ENCODE results near the gene TAS2R40.

The TAS2R40 gene

GRCh38 chr7:143256932-143257331 lies 35.1 kb downstream of the TAS2R40 start:
- Histone ChIP-seq H2AFZ (ENCODE audit: low read length) (no peak overlapping the region), H2AK5ac (ENCODE audit: low read depth, low read length) (no peak overlapping the region), H3K4me1 (ENCODE audit: control insufficient read depth in 2 of 2, insufficient read depth in 1 of 2, low read depth in 1 of 2, low read length in 2 of 2) (no peaks in the 10 kb centered on the region), H3K18ac (ENCODE audit: low read length) (no peak overlapping the region), H3K4ac (ENCODE audit: low read length) (no peak overlapping the region), H3K23ac (ENCODE audit: low read depth, low read length, poor library complexity) (no peak overlapping the region), H3K4me2 (ENCODE audit: insufficient read depth, low read length, poor library complexity, severe bottlenecking) (no peak overlapping the region), H3K14ac (ENCODE audit: low read length) (no peak overlapping the region), H2BK15ac (ENCODE audit: low read length) (no peak overlapping the region), H3K9me3 (replicated peaks in 1 of 2; ENCODE audit: control insufficient read depth in 2 of 2, insufficient read depth in 1 of 2, low read depth in 1 of 2, low read length in 2 of 2) (peaks cover 0 to 3% of the 10 kb centered on the region in 2 donors), H3K27ac (replicated peaks; ENCODE audit: low read length) (no peak overlapping the region), H4K8ac (ENCODE audit: low read depth, low read length) (no peak overlapping the region), H2BK12ac (ENCODE audit: low read length) (no peak overlapping the region), H3K79me1 (ENCODE audit: low read depth, low read length) (no peaks in the 10 kb centered on the region), H3K36me3 (replicated peaks in 1 of 2; ENCODE audit: control insufficient read depth in 2 of 2, insufficient read depth in 2 of 2, low read length in 2 of 2) (no peaks in the 10 kb centered on the region), H4K91ac (ENCODE audit: low read depth, low read length, poor library complexity) (no peak overlapping the region), H3K27me3 (ENCODE audit: control insufficient read depth in 3 of 3, insufficient read depth in 3 of 3, low read depth in 1 of 3, low read length in 3 of 3) (no peaks in the 10 kb centered on the region), H2BK120ac (ENCODE audit: low read depth, low read length) (no peak overlapping the region), H3K9ac (ENCODE audit: low read depth, low read length, poor library complexity) (no peak overlapping the region), H3K4me3 (ENCODE audit: low read length in 2 of 2) (no peak overlapping the region), H2BK5ac (ENCODE audit: low read length) (no peak overlapping the region)
- no peak for DNase-seq (ENCODE audit: low spot score)
- no CpG with 5 or more reads among the region's 4 CpGs for WGBS, 2 donors (ENCODE audit: extremely low coverage in 2 of 2, insufficient read length in 2 of 2, insufficient replicate concordance in 1 of 2)

GRCh38 chr7:143257501-143257900 lies 35.7 kb downstream of the TAS2R40 start:
- no peak overlapping the region for H3K9ac ChIP-seq (ENCODE audit: low read depth, low read length, poor library complexity)
- no peak overlapping the region for H4K8ac ChIP-seq (ENCODE audit: low read depth, low read length)
- no peak overlapping the region for H3K4ac ChIP-seq (ENCODE audit: low read length)
- no peaks in the 10 kb centered on the region for H3K27me3 ChIP-seq (ENCODE audit: control insufficient read depth in 3 of 3, insufficient read depth in 3 of 3, low read depth in 1 of 3, low read length in 3 of 3)
- no peaks in the 10 kb centered on the region for H3K79me1 ChIP-seq (ENCODE audit: low read depth, low read length)
- peaks cover 0 to 3% of the 10 kb centered on the region in 2 donors for H3K9me3 ChIP-seq (replicated peaks in 1 of 2; ENCODE audit: control insufficient read depth in 2 of 2, insufficient read depth in 1 of 2, low read depth in 1 of 2, low read length in 2 of 2)
- H3K36me3 ChIP-seq (replicated peaks in 1 of 2; ENCODE audit: control insufficient read depth in 2 of 2, insufficient read depth in 2 of 2, low read length in 2 of 2) = no peaks in the 10 kb centered on the region
- no peak overlapping the region for H3K14ac ChIP-seq (ENCODE audit: low read length)
- H2BK15ac ChIP-seq (ENCODE audit: low read length) = no peak overlapping the region
- no peak overlapping the region for H4K91ac ChIP-seq (ENCODE audit: low read depth, low read length, poor library complexity)
- no peak overlapping the region for H2BK5ac ChIP-seq (ENCODE audit: low read length)
- DNase-seq (ENCODE audit: low spot score) = no peak
- no peak overlapping the region for H2BK12ac ChIP-seq (ENCODE audit: low read length)
- no peak overlapping the region for H2AK5ac ChIP-seq (ENCODE audit: low read depth, low read length)
- no peak overlapping the region for H3K23ac ChIP-seq (ENCODE audit: low read depth, low read length, poor library complexity)
- no peaks in the 10 kb centered on the region for H3K4me1 ChIP-seq (ENCODE audit: control insufficient read depth in 2 of 2, insufficient read depth in 1 of 2, low read depth in 1 of 2, low read length in 2 of 2)
- H2AFZ ChIP-seq (ENCODE audit: low read length) = no peak overlapping the region
- H3K18ac ChIP-seq (ENCODE audit: low read length) = no peak overlapping the region
- no peak overlapping the region for H3K27ac ChIP-seq (replicated peaks; ENCODE audit: low read length)
- no peak overlapping the region for H3K4me2 ChIP-seq (ENCODE audit: insufficient read depth, low read length, poor library complexity, severe bottlenecking)
- no peak overlapping the region for H2BK120ac ChIP-seq (ENCODE audit: low read depth, low read length)
- WGBS, 2 donors (ENCODE audit: extremely low coverage in 2 of 2, insufficient read length in 2 of 2, insufficient replicate concordance in 1 of 2) = no CpG with 5 or more reads among the region's 5 CpGs
- H3K4me3 ChIP-seq (ENCODE audit: low read length in 2 of 2) = no peak overlapping the region

- Histone ChIP-seq H4K91ac (ENCODE audit: low read depth, low read length, poor library complexity) (no peak overlapping the region), H2AFZ (ENCODE audit: low read length) (no peak overlapping the region), H3K79me1 (ENCODE audit: low read depth, low read length) (peaks cover 2% of the 10 kb centered on the region), H3K9ac (ENCODE audit: low read depth, low read length, poor library complexity) (no peak overlapping the region), H3K4me1 (ENCODE audit: control insufficient read depth in 2 of 2, insufficient read depth in 1 of 2, low read depth in 1 of 2, low read length in 2 of 2) (peaks cover 0 to 1% of the 10 kb centered on the region in 2 donors), H3K27me3 (ENCODE audit: control insufficient read depth in 3 of 3, insufficient read depth in 3 of 3, low read depth in 1 of 3, low read length in 3 of 3) (no peaks in the 10 kb centered on the region), H3K23ac (ENCODE audit: low read depth, low read length, poor library complexity) (no peak overlapping the region), H2BK5ac (ENCODE audit: low read length) (no peak overlapping the region), H2BK12ac (ENCODE audit: low read length) (no peak overlapping the region), H4K8ac (ENCODE audit: low read depth, low read length) (no peak overlapping the region), H3K27ac (replicated peaks; ENCODE audit: low read length) (no peak overlapping the region), H2BK120ac (ENCODE audit: low read depth, low read length) (no peak overlapping the region), H2BK15ac (ENCODE audit: low read length) (no peak overlapping the region), H3K18ac (ENCODE audit: low read length) (no peak overlapping the region), H3K9me3 (replicated peaks in 1 of 2; ENCODE audit: control insufficient read depth in 2 of 2, insufficient read depth in 1 of 2, low read depth in 1 of 2, low read length in 2 of 2) (no peaks in the 10 kb centered on the region), H2AK5ac (ENCODE audit: low read depth, low read length) (no peak overlapping the region), H3K36me3 (replicated peaks in 1 of 2; ENCODE audit: control insufficient read depth in 2 of 2, insufficient read depth in 2 of 2, low read length in 2 of 2) (no peaks in the 10 kb centered on the region), H3K4me2 (ENCODE audit: insufficient read depth, low read length, poor library complexity, severe bottlenecking) (no peak overlapping the region), H3K4me3 (ENCODE audit: low read length in 2 of 2) (no peak overlapping the region), H3K4ac (ENCODE audit: low read length) (no peak overlapping the region), H3K14ac (ENCODE audit: low read length) (no peak overlapping the region)
- DNase-seq (ENCODE audit: low spot score) = no peak
- no CpG with 5 or more reads among the region's 2 CpGs for WGBS, 2 donors (ENCODE audit: extremely low coverage in 2 of 2, insufficient read length in 2 of 2, insufficient replicate concordance in 1 of 2)
These were observed 37.0 kb downstream of the TAS2R40 start for GRCh38 chr7:143258831-143259230.

- Histone ChIP-seq H3K14ac (ENCODE audit: low read length) (no peak overlapping the region), H2AFZ (ENCODE audit: low read length) (no peak overlapping the region), H3K79me1 (ENCODE audit: low read depth, low read length) (peaks cover 2% of the 10 kb centered on the region), H3K4me1 (ENCODE audit: control insufficient read depth in 2 of 2, insufficient read depth in 1 of 2, low read depth in 1 of 2, low read length in 2 of 2) (peaks cover 0 to 3% of the 10 kb centered on the region in 2 donors), H3K9me3 (replicated peaks in 1 of 2; ENCODE audit: control insufficient read depth in 2 of 2, insufficient read depth in 1 of 2, low read depth in 1 of 2, low read length in 2 of 2) (no peaks in the 10 kb centered on the region), H3K4ac (ENCODE audit: low read length) (no peak overlapping the region), H3K23ac (ENCODE audit: low read depth, low read length, poor library complexity) (no peak overlapping the region), H2BK120ac (ENCODE audit: low read depth, low read length) (no peak overlapping the region), H2BK12ac (ENCODE audit: low read length) (no peak overlapping the region), H3K27me3 (ENCODE audit: control insufficient read depth in 3 of 3, insufficient read depth in 3 of 3, low read depth in 1 of 3, low read length in 3 of 3) (no peaks in the 10 kb centered on the region), H2AK5ac (ENCODE audit: low read depth, low read length) (no peak overlapping the region), H4K8ac (ENCODE audit: low read depth, low read length) (no peak overlapping the region), H2BK5ac (ENCODE audit: low read length) (no peak overlapping the region), H3K18ac (ENCODE audit: low read length) (no peak overlapping the region), H3K27ac (replicated peaks; ENCODE audit: low read length) (no peak overlapping the region), H3K9ac (ENCODE audit: low read depth, low read length, poor library complexity) (no peak overlapping the region), H4K91ac (ENCODE audit: low read depth, low read length, poor library complexity) (no peak overlapping the region), H3K4me3 (ENCODE audit: low read length in 2 of 2) (no peak overlapping the region), H2BK15ac (ENCODE audit: low read length) (no peak overlapping the region), H3K4me2 (ENCODE audit: insufficient read depth, low read length, poor library complexity, severe bottlenecking) (no peak overlapping the region), H3K36me3 (replicated peaks in 1 of 2; ENCODE audit: control insufficient read depth in 2 of 2, insufficient read depth in 2 of 2, low read length in 2 of 2) (no peaks in the 10 kb centered on the region)
- no CpG with 5 or more reads among the region's 2 CpGs for WGBS, 2 donors (ENCODE audit: extremely low coverage in 2 of 2, insufficient read length in 2 of 2, insufficient replicate concordance in 1 of 2)
- no peak for DNase-seq (ENCODE audit: low spot score)
These were observed 37.9 kb downstream of the TAS2R40 start for GRCh38 chr7:143259765-143260164.
